Mucosa of descending colon (tissue), 3 donors: Measurements from ENCODE around the gene LCLAT1. TPM values are rescaled to one million over a fixed set of nuclear protein-coding genes. Genes with fewer than 3 reads are reported as not detected.
A peak's percentile ranks its signal among the peaks of the same experiment; 100 is the strongest.

Experiments
- ATAC-seq: fragments of 200-7000 bp; cut with Tn5 transposase; one replicate; pipeline ENCODE4 v1.9.1; 2020; ENCODE audit warnings: mild to moderate bottlenecking, moderate library complexity
- DNase-seq, 3 donors: peaks; one replicate each; pipeline ENCODE4 v3.0.0-alpha.2; 2020
- H3K36me3 ChIP-seq: fragments of 200-600 bp; one replicate; pipeline ENCODE4 v1.8.0; 2021; ENCODE audit warnings: low read depth, mild to moderate bottlenecking
- H3K4me1 ChIP-seq: fragments of 200-600 bp; one replicate; pipeline ENCODE4 v1.8.0; 2021; ENCODE audit warnings: low read depth, mild to moderate bottlenecking
- H3K4me3 ChIP-seq: fragments of 200-600 bp; one replicate; pipeline ENCODE4 v1.8.0; 2021; ENCODE audit warnings: mild to moderate bottlenecking
- H3K9me3 ChIP-seq: fragments of 200-600 bp; one replicate; pipeline ENCODE4 v1.8.0; 2021; ENCODE audit warnings: mild to moderate bottlenecking
- intact Hi-C, 2 donors: fragments of 100-400 bp; cut with DNase I in 1 of 2; cut with micrococcal nuclease in 1 of 2; formaldehyde crosslinking; loops; one replicate each; pipeline versions ENCODE4 v1.11.0 to v1.11.1; 2022; cut with DNase I, micrococcal nuclease
- total RNA-seq, 3 donors: library from RNA; stranded (reverse); fragmentation: NEBNext Ultra II Directional in 2 of 3; extraction: Animal tissue kit (Norgen Biotek cat#: 25700) in 2 of 3; gene quantifications; one replicate each; pipeline versions ENCODE4 v1.2.1 to v1.2.4, GENCODE V29; 2021 to 2023
- TF ChIP-seq, protein P1 (sequence below): fragments of 200-600 bp; IDR thresholded peaks from one replicate; pipeline ENCODE4 v1.8.0; 2022; ENCODE audit warnings: antibody characterized with exemption, mild to moderate bottlenecking
- donor health status: DM: no; HTN: no; CAD: no; lungs with moderate emphysema.
- donor health status: DM: no; HTN: no; CAD: no.
- donor health status: DM: no; HTN: yes; CAD: no.

LCLAT1 gene
- total RNA-seq, 3 donors from 2014 or later: 18.1 to 27.1 (median 22.2) TPM

DNA sequence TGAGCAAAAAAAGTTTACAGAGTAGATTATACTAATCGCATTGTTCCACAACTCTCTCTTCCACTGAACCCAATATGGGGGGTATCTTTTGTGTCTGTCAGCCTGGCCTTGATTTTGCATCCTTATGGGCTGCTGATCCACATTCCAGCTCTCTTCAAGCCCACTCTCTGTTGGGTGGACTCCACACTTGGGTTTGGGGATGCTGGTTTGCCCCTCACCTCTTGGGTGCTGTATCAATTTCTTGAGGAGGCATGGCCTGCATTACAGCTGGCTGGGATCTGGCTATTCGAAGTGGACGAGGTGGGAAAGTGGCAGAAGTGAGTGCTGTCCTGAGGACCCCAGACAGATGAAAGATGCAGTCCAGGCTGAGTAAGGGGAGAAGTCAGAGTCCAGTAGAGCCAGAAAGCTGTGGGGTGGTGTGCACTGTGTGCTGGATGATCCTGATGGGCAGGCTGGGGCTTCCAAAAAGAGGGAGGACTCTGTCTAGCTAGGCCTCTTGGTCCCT, 218.8 kb downstream of the LCLAT1 start:
- no peak overlapping the region for H3K4me3 ChIP-seq
- TF ChIP-seq, protein P1, sequence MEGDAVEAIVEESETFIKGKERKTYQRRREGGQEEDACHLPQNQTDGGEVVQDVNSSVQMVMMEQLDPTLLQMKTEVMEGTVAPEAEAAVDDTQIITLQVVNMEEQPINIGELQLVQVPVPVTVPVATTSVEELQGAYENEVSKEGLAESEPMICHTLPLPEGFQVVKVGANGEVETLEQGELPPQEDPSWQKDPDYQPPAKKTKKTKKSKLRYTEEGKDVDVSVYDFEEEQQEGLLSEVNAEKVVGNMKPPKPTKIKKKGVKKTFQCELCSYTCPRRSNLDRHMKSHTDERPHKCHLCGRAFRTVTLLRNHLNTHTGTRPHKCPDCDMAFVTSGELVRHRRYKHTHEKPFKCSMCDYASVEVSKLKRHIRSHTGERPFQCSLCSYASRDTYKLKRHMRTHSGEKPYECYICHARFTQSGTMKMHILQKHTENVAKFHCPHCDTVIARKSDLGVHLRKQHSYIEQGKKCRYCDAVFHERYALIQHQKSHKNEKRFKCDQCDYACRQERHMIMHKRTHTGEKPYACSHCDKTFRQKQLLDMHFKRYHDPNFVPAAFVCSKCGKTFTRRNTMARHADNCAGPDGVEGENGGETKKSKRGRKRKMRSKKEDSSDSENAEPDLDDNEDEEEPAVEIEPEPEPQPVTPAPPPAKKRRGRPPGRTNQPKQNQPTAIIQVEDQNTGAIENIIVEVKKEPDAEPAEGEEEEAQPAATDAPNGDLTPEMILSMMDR: no peak
- DNase-seq (no peak), ATAC-seq (no peak)
- intact Hi-C loops: no loop called here
- no peaks in the 10 kb centered on the region for H3K36me3 ChIP-seq
- H3K4me1 ChIP-seq: peaks cover 4% of the 10 kb centered on the region
- H3K9me3 ChIP-seq: no peaks in the 10 kb centered on the region

DNA sequence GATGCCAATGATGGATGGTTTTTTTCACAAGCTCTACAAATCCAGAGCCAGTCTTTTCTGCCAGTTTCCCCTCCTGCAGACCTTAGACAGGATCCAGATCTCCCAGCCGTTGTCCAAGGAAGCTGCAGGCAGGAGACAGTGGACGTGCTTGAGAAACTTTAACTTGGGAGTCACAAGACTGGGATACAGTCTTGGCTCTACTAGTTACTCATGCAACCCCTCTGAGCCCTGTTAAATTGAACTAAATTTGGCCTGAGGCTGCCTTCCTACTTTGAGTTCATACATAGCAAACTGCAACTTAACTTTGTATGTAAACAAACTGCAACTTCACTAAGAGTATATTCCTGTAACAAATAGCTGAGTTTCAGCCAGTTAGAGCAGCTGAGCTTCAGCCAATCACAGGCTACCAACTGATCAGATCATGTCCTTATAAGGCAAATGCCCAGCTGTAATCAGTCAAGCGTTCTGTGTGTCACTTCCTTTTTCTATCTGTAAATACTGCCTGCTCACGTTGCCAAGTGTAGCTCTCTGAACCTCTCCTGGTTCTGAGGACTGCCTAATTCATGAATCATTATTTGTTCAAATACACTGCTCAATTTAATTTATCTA, 219.3 kb downstream of the LCLAT1 start:
- TF ChIP-seq, protein P1: no peak
- H3K4me1 ChIP-seq: peaks cover 4% of the 10 kb centered on the region
- ATAC-seq (peak; percentile 59), DNase-seq (peak in 1 of 3 donors; percentile 36)
- no peaks in the 10 kb centered on the region for H3K9me3 ChIP-seq
- no peak overlapping the region for H3K4me3 ChIP-seq
- intact Hi-C loops: no loop called here
- no peaks in the 10 kb centered on the region for H3K36me3 ChIP-seq

DNA sequence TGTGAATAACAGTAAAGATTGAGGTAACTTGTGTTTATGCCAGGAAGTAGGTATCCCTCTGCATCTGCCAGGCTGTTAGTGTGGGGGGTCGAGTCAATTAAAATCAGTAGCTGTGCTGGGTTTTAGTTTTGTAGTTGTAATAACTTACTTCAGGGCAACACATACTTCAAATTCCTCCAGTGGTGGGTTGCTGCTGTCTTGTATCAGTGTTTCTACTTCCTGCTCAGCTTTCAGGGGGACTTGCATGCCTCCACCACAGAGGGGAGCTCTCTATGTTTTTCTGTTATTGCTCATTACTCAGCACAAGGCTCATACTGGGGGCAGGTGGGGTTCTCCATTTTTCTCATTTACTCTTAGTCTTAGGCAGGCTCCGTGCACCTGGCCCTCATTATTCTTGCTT, 223.4 kb downstream of the LCLAT1 start:
- Histone ChIP-seq H3K4me1 (no peaks in the 10 kb centered on the region), H3K9me3 (no peaks in the 10 kb centered on the region), H3K4me3 (no peak overlapping the region), H3K36me3 (no peaks in the 10 kb centered on the region)
- intact Hi-C loops: no loop called here
- DNase-seq (no peak), ATAC-seq (no peak)
- TF ChIP-seq, protein P1: no peak

DNA sequence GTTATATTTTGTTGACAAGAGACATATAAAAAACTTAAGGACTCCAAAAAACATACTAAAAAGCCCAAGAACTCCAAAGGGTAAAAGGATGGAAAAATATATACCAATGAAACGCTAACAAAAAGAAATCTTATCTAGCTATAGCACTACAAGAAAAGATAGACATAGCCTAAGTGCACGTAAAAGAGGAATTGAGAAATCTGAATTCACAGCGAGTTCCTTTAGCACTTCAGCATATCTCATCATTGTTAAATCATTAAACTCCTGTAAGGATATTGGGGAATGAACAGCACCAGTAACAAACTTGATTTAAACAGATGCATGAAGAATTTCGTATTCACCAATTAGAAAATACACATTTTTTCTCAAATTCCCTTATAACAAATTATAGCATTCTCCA, 226.1 kb downstream of the LCLAT1 start:
- H3K4me3 ChIP-seq: no peak overlapping the region
- no peaks in the 10 kb centered on the region for H3K36me3 ChIP-seq
- H3K9me3 ChIP-seq: no peaks in the 10 kb centered on the region
- no peak for ATAC-seq
- TF ChIP-seq, protein P1: no peak
- no peak for DNase-seq
- intact Hi-C loops: no loop called here
- H3K4me1 ChIP-seq: no peaks in the 10 kb centered on the region

DNA sequence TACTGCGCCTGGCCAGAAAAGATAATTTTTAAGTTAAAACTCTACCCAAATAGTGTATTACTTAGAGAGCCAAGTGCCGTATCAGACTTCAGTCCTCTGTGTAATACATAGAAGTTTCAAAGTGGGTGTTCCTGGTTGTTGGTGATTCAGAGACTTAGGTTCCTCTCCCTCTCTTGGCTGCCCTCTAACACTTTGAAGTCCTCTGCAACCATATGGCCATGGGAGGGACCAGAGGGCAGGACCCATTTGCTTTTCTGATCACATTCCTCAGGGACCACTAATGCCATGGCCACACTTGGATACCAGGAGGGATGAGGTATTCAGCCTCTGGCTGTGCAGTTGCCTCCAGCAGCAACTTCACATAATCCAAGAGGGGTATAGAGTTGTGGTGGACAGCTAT, 228.7 kb downstream of the LCLAT1 start:
- Histone ChIP-seq H3K4me3 (no peak overlapping the region), H3K4me1 (no peaks in the 10 kb centered on the region), H3K36me3 (no peaks in the 10 kb centered on the region), H3K9me3 (no peaks in the 10 kb centered on the region)
- TF ChIP-seq, protein P1: no peak
- DNase-seq (no peak), ATAC-seq (no peak)
- intact Hi-C loops: no loop called here
